ENCODE measurements around the gene BNIP2.
"Not testable (repeated sequence)": the region's sequence is repeated elsewhere in the genome, so short reads cannot be mapped to it uniquely, and the experiment has no call there.

The BNIP2 gene

DNA sequence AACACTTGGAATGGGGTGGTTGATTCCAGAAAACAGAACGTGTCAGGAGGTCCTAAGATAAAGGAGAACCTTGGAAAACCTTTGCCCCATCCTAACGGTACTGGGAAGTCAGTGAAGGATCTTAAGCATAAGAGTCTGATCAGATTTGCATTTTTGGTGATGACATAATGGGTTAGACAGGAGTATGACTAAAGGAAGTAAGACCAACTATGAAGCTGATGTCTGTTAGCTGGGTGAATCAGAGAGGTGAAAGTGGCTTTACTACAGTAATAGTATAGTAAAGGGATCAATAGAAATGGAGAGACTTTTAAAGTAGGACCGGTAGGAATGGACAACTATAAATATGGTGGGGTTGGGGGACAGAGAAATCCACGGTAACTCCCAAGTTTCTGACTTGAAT is 44.4 kb downstream of the BNIP2 start:
- Histone ChIP-seq H2BK12ac (ENCODE audit: low read length) (no peak overlapping the region), H3K14ac (ENCODE audit: low read length) (no peak overlapping the region), H3K18ac (ENCODE audit: low read length) (no peak overlapping the region), H4K91ac (ENCODE audit: low read depth, low read length, poor library complexity) (no peak overlapping the region), H3K9ac (ENCODE audit: low read depth, low read length, poor library complexity) (no peak overlapping the region), H4K8ac (ENCODE audit: low read depth, low read length) (no peak overlapping the region), H2AFZ (ENCODE audit: low read length) (no peak overlapping the region), H3K36me3 (replicated peaks in 1 of 2; ENCODE audit: control insufficient read depth in 2 of 2, insufficient read depth in 2 of 2, low read length in 2 of 2) (peaks cover 8 to 88% of the 10 kb centered on the region in 2 donors), H3K4ac (ENCODE audit: low read length) (no peak overlapping the region), H3K27me3 (ENCODE audit: control insufficient read depth in 3 of 3, insufficient read depth in 3 of 3, low read depth in 1 of 3, low read length in 3 of 3) (no peaks in the 10 kb centered on the region), H3K79me1 (ENCODE audit: low read depth, low read length) (no peaks in the 10 kb centered on the region), H3K9me3 (replicated peaks in 1 of 2; ENCODE audit: control insufficient read depth in 2 of 2, insufficient read depth in 1 of 2, low read depth in 1 of 2, low read length in 2 of 2) (no peaks in the 10 kb centered on the region), H3K4me1 (ENCODE audit: control insufficient read depth in 2 of 2, insufficient read depth in 1 of 2, low read depth in 1 of 2, low read length in 2 of 2) (no peaks in the 10 kb centered on the region), H3K4me2 (ENCODE audit: insufficient read depth, low read length, poor library complexity, severe bottlenecking) (no peak overlapping the region), H3K23ac (ENCODE audit: low read depth, low read length, poor library complexity) (no peak overlapping the region), H3K27ac (replicated peaks; ENCODE audit: low read length) (no peak overlapping the region), H2BK15ac (ENCODE audit: low read length) (no peak overlapping the region), H2AK5ac (ENCODE audit: low read depth, low read length) (no peak overlapping the region), H2BK5ac (ENCODE audit: low read length) (no peak overlapping the region), H3K4me3 (ENCODE audit: low read length in 2 of 2) (no peak overlapping the region), H2BK120ac (ENCODE audit: low read depth, low read length) (no peak overlapping the region)
- no CpG with 5 or more reads among the region's 4 CpGs for WGBS, 2 donors (ENCODE audit: extremely low coverage in 2 of 2, insufficient read length in 2 of 2, insufficient replicate concordance in 1 of 2)
- no peak for DNase-seq (ENCODE audit: low spot score)

DNA sequence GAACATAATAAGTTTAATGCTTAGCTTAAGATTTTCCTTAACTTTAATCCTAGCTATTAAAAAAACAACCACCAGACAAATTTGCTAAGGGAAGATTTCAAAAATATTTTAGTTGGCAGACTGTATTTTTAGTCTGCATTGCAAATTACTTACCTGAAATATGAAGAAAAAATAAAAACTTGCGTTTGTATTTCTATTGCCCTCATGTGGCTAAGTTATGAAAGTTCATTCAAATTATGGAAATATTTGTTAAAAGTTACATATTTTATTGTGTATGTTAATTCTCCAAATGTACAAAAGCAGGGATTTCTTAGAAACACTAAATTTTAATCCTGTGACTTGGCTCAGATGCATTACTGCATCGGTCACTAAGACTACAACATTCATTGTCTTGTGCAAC is 46.8 kb downstream of the BNIP2 start:
- Histone ChIP-seq H3K4me1 (ENCODE audit: control insufficient read depth in 2 of 2, insufficient read depth in 1 of 2, low read depth in 1 of 2, low read length in 2 of 2) (no peaks in the 10 kb centered on the region), H2AFZ (ENCODE audit: low read length) (no peak overlapping the region), H3K4ac (ENCODE audit: low read length) (no peak overlapping the region), H2AK5ac (ENCODE audit: low read depth, low read length) (no peak overlapping the region), H3K27ac (replicated peaks; ENCODE audit: low read length) (no peak overlapping the region), H2BK12ac (ENCODE audit: low read length) (no peak overlapping the region), H3K27me3 (ENCODE audit: control insufficient read depth in 3 of 3, insufficient read depth in 3 of 3, low read depth in 1 of 3, low read length in 3 of 3) (no peaks in the 10 kb centered on the region), H4K8ac (ENCODE audit: low read depth, low read length) (no peak overlapping the region), H3K4me3 (ENCODE audit: low read length in 2 of 2) (no peak overlapping the region), H4K91ac (ENCODE audit: low read depth, low read length, poor library complexity) (no peak overlapping the region), H3K9me3 (replicated peaks in 1 of 2; ENCODE audit: control insufficient read depth in 2 of 2, insufficient read depth in 1 of 2, low read depth in 1 of 2, low read length in 2 of 2) (no peaks in the 10 kb centered on the region), H3K23ac (ENCODE audit: low read depth, low read length, poor library complexity) (no peak overlapping the region), H3K4me2 (ENCODE audit: insufficient read depth, low read length, poor library complexity, severe bottlenecking) (no peak overlapping the region), H3K9ac (ENCODE audit: low read depth, low read length, poor library complexity) (no peak overlapping the region), H3K18ac (ENCODE audit: low read length) (no peak overlapping the region), H3K36me3 (replicated peaks in 1 of 2; ENCODE audit: control insufficient read depth in 2 of 2, insufficient read depth in 2 of 2, low read length in 2 of 2) (peaks cover 10 to 91% of the 10 kb centered on the region in 2 donors), H2BK120ac (ENCODE audit: low read depth, low read length) (no peak overlapping the region), H2BK15ac (ENCODE audit: low read length) (no peak overlapping the region), H3K79me1 (ENCODE audit: low read depth, low read length) (no peaks in the 10 kb centered on the region), H3K14ac (ENCODE audit: low read length) (no peak overlapping the region), H2BK5ac (ENCODE audit: low read length) (no peak overlapping the region)
- WGBS, 2 donors (ENCODE audit: extremely low coverage in 2 of 2, insufficient read length in 2 of 2, insufficient replicate concordance in 1 of 2), result no CpG with 5 or more reads among the region's 2 CpGs
- DNase-seq (ENCODE audit: low spot score), result no peak

DNA sequence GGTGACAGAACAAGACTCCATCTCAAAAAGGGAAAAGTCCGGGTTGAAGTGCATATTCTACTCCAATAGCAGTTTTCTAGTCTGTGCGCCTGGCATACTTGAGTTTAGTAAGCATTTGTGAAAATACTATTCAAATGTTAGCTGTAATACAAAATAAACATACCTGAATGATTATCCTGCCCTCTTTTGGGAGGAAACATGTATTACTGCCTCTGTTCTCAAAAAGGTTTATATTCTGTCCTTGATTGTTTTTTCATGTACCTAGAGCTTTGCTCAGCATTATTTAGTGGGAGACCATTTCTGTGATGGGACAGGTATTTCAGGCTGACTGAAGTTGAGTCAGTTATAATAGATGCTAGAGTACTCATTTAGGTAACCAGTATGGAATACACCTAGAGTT is 51.6 kb downstream of the BNIP2 start:
- no CpG with 5 or more reads among the region's 2 CpGs for WGBS, 2 donors (ENCODE audit: extremely low coverage in 2 of 2, insufficient read length in 2 of 2, insufficient replicate concordance in 1 of 2)
- not testable (repeated sequence) for H3K18ac ChIP-seq (ENCODE audit: low read length); H3K4ac ChIP-seq (ENCODE audit: low read length); H3K27ac ChIP-seq (replicated peaks; ENCODE audit: low read length); H3K9ac ChIP-seq (ENCODE audit: low read depth, low read length, poor library complexity); H2AK5ac ChIP-seq (ENCODE audit: low read depth, low read length); H3K4me3 ChIP-seq (ENCODE audit: low read length in 2 of 2); H4K8ac ChIP-seq (ENCODE audit: low read depth, low read length); H3K4me1 ChIP-seq (ENCODE audit: control insufficient read depth in 2 of 2, insufficient read depth in 1 of 2, low read depth in 1 of 2, low read length in 2 of 2); H3K79me1 ChIP-seq (ENCODE audit: low read depth, low read length); H2AFZ ChIP-seq (ENCODE audit: low read length); H3K4me2 ChIP-seq (ENCODE audit: insufficient read depth, low read length, poor library complexity, severe bottlenecking); H3K27me3 ChIP-seq (ENCODE audit: control insufficient read depth in 3 of 3, insufficient read depth in 3 of 3, low read depth in 1 of 3, low read length in 3 of 3); H3K9me3 ChIP-seq (replicated peaks in 1 of 2; ENCODE audit: control insufficient read depth in 2 of 2, insufficient read depth in 1 of 2, low read depth in 1 of 2, low read length in 2 of 2); H2BK120ac ChIP-seq (ENCODE audit: low read depth, low read length); H2BK5ac ChIP-seq (ENCODE audit: low read length); H3K14ac ChIP-seq (ENCODE audit: low read length); H2BK15ac ChIP-seq (ENCODE audit: low read length); H3K23ac ChIP-seq (ENCODE audit: low read depth, low read length, poor library complexity); H2BK12ac ChIP-seq (ENCODE audit: low read length); H4K91ac ChIP-seq (ENCODE audit: low read depth, low read length, poor library complexity); DNase-seq (ENCODE audit: low spot score)
- H3K36me3 ChIP-seq (replicated peaks in 1 of 2; ENCODE audit: control insufficient read depth in 2 of 2, insufficient read depth in 2 of 2, low read length in 2 of 2), result peaks cover 5 to 63% of the 10 kb centered on the region in 2 donors

DNA sequence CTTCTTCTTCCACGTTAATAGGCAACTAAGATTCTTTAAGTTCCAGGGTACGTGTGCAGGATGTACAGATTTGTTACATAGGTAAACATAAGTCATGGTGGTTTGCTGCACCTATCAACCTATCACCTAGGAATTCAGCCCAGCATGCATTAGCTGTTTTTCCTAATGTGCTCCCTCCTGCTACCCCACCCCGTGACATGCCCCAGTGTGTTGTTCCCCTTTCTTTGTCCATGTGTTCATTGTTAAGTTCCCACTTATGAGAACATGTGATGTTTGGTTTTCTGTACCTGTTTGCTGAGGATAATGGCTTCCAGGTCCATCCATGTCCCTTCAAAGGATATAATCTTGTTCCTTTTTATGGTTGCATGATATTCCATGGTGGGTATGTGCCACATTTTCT is 52.9 kb downstream of the BNIP2 start:
- Histone ChIP-seq H3K4me1 (ENCODE audit: control insufficient read depth in 2 of 2, insufficient read depth in 1 of 2, low read depth in 1 of 2, low read length in 2 of 2) (no peaks in the 10 kb centered on the region), H3K79me1 (ENCODE audit: low read depth, low read length) (no peaks in the 10 kb centered on the region), H3K18ac (ENCODE audit: low read length) (no peak overlapping the region), H3K9ac (ENCODE audit: low read depth, low read length, poor library complexity) (no peak overlapping the region), H3K9me3 (replicated peaks in 1 of 2; ENCODE audit: control insufficient read depth in 2 of 2, insufficient read depth in 1 of 2, low read depth in 1 of 2, low read length in 2 of 2) (no peaks in the 10 kb centered on the region), H3K4me2 (ENCODE audit: insufficient read depth, low read length, poor library complexity, severe bottlenecking) (no peak overlapping the region), H2AK5ac (ENCODE audit: low read depth, low read length) (no peak overlapping the region), H2AFZ (ENCODE audit: low read length) (no peak overlapping the region), H3K4ac (ENCODE audit: low read length) (no peak overlapping the region), H2BK12ac (ENCODE audit: low read length) (no peak overlapping the region), H3K36me3 (replicated peaks in 1 of 2; ENCODE audit: control insufficient read depth in 2 of 2, insufficient read depth in 2 of 2, low read length in 2 of 2) (peaks cover 5 to 50% of the 10 kb centered on the region in 2 donors), H3K23ac (ENCODE audit: low read depth, low read length, poor library complexity) (no peak overlapping the region), H2BK15ac (ENCODE audit: low read length) (no peak overlapping the region), H3K14ac (ENCODE audit: low read length) (no peak overlapping the region), H2BK5ac (ENCODE audit: low read length) (no peak overlapping the region), H4K8ac (ENCODE audit: low read depth, low read length) (no peak overlapping the region), H4K91ac (ENCODE audit: low read depth, low read length, poor library complexity) (no peak overlapping the region), H3K4me3 (ENCODE audit: low read length in 2 of 2) (no peak overlapping the region), H3K27ac (replicated peaks; ENCODE audit: low read length) (no peak overlapping the region), H2BK120ac (ENCODE audit: low read depth, low read length) (no peak overlapping the region), H3K27me3 (ENCODE audit: control insufficient read depth in 3 of 3, insufficient read depth in 3 of 3, low read depth in 1 of 3, low read length in 3 of 3) (no peaks in the 10 kb centered on the region)
- no peak for DNase-seq (ENCODE audit: low spot score)
- no CpG with 5 or more reads among the region's 3 CpGs for WGBS, 2 donors (ENCODE audit: extremely low coverage in 2 of 2, insufficient read length in 2 of 2, insufficient replicate concordance in 1 of 2)
